CD4-positive, CD25-positive, alpha-beta regulatory T cell (primary cell): ENCODE measurements around the gene STUM. TPM values are rescaled to one million over a fixed set of nuclear protein-coding genes. Genes with fewer than 3 reads are reported as not detected.
A peak's percentile ranks its signal among the peaks of the same experiment; 100 is the strongest.

Experiments used
- ATAC-seq, 2 donors: fragments of 150-1000 bp; cut with Tn5 transposase; one replicate each; pipeline ENCODE4 v1.10.0; 2021; ENCODE audit warnings: low read depth in 2 of 2, moderate number of reproducible peaks in 2 of 2, moderate library complexity in 1 of 2
- DNase-seq, 3 donors: peaks; one replicate each; pipeline versions ENCODE4 v3.0.0 to v3.0.0-alpha.2; 2012 to 2022; ENCODE audit warnings: mixed read lengths in 1 of 3
- H3K27ac ChIP-seq: one replicate; pipeline ENCODE4 v1.7.0; 2013; ENCODE audit warnings: mild to moderate bottlenecking, low read length; ENCODE audit not compliant: insufficient read depth, poor library complexity, severe bottlenecking
- H3K27me3 ChIP-seq: one replicate; pipeline ENCODE4 v1.7.0; 2013; ENCODE audit warnings: low read length; ENCODE audit not compliant: control insufficient read depth, insufficient read depth
- H3K36me3 ChIP-seq: one replicate; pipeline ENCODE4 v1.7.0; 2013; ENCODE audit warnings: mild to moderate bottlenecking, low read length, moderate library complexity; ENCODE audit not compliant: control insufficient read depth, insufficient read depth
- H3K4me1 ChIP-seq: 2 replicates; pipeline ENCODE4 v1.7.0; 2013; ENCODE audit warnings: mild to moderate bottlenecking, low read length; ENCODE audit not compliant: insufficient read depth, control insufficient read depth, poor library complexity, severe bottlenecking
- H3K4me3 ChIP-seq: one replicate; pipeline ENCODE4 v1.7.0; 2013; ENCODE audit warnings: low read depth, mild to moderate bottlenecking, low read length, moderate library complexity
- H3K9me3 ChIP-seq, 2 experiments: 1 replicate in 1 of 2; 2 replicates in 1 of 2; pipeline ENCODE4 v1.7.0; 2013; ENCODE audit warnings: low read length in 2 of 2, mild to moderate bottlenecking in 1 of 2, moderate library complexity in 1 of 2; ENCODE audit not compliant: control insufficient read depth in 2 of 2
- H3K27ac Mint-ChIP-seq, 3 donors: one replicate each; pipeline ENCODE4 v1.8.0; 2020 to 2022; ENCODE audit warnings: mild to moderate bottlenecking in 3 of 3, mixed read lengths in 3 of 3, moderate library complexity in 2 of 3
- H3K27me3 Mint-ChIP-seq: one replicate; pipeline ENCODE4 v1.8.0; 2022; ENCODE audit warnings: mild to moderate bottlenecking, mixed read lengths
- H3K36me3 Mint-ChIP-seq: one replicate; pipeline ENCODE4 v1.8.0; 2020; ENCODE audit warnings: mixed read lengths
- H3K4me1 Mint-ChIP-seq, 4 donors: one replicate each; pipeline ENCODE4 v1.8.0; 2020 to 2022; ENCODE audit warnings: mixed read lengths in 4 of 4, mild to moderate bottlenecking in 1 of 4
- H3K4me3 Mint-ChIP-seq, 4 donors: one replicate each; pipeline ENCODE4 v1.8.0; 2020 to 2022; ENCODE audit warnings: mild to moderate bottlenecking in 4 of 4, mixed read lengths in 4 of 4, moderate library complexity in 3 of 4
- H3K9me3 Mint-ChIP-seq, 7 donors: one replicate each; pipeline ENCODE4 v1.8.0; 2020 to 2022; ENCODE audit warnings: mixed read lengths in 7 of 7, mild to moderate bottlenecking in 3 of 7, moderate library complexity in 2 of 7
- polyA plus RNA-seq, 4 donors: library from polyadenylated mRNA; unstranded; fragments of 300-500 nt; fragmentation: Illumina TruSeq; gene quantifications; one replicate each; pipeline ENCODE4 v1.2.3, GENCODE V29; 2021
- total RNA-seq: library from RNA; stranded (reverse); gene quantifications from one replicate; pipeline ENCODE4 v1.2.3, GENCODE V29; 2022

The STUM gene
- total and polyA plus RNA-seq, 5 donors from 2014 or later, result 0.03 to 0.09 (median 0.06) TPM; not detected in 2

DNA sequence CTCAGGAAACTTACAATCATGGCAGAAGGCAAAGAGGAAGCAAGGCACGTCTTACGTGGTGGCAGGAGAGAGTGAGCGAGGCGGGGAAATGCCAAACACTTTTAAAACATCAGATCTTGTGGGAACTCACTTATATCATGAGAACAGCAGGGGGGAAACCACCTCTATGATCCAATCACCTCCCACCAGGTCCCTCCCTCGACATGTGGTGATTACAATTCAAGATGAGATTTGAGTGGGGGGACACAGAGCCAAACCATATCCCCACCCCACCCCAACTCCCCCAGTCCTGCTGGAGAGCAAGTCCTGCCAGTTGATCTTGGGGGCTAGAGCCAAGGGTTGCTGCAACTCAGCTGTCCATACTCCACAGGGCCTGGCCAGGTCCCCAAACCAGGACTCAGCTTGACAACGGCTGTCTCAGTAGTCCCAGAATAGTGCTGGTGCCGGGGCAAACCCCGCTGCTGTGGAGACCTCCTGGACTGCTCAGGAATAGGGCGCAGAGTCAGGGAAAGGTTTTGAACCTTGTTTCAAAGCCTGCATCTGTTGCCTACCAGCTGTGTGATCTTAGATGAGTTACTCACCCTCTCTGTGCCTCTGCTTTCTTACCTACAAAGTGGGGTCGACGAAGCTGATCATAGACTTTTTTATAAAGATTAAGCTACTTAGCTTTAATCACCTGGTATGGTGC is 79.5 kb downstream of the STUM start:
- H3K27me3 ChIP-seq, result no peaks in the 10 kb centered on the region

DNA sequence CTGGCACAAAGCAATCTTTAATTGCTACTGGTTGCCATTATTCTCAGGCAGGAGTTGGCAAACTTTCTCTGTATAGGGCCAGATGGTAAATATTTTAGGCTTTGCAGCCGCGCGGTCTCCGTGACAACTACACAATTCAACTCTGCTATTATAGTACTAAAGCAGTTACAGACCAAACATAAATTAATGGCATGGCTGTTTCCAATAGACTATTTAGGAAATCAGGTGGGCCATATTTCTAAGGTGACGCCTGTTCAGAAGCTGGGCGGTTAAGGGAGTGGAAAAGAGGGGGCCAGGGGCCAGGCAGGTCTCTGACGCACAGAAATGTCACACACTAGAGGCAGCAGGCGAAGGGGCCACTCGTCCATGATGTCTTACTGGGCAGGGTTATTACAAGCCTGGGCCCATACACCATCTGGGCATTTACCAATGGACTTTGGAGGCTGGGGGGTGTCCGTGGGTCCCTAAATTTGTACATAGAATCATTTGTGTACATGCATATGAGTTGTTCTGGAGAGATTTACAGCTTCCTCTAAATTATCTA is 80.1 kb downstream of the STUM start:
- ATAC-seq, result no peak
- Mint-ChIP-seq H3K4me3 (peak overlapping the region in 1 of 4 donors; percentile 49), H3K36me3 (peaks cover 7% of the 10 kb centered on the region), H3K9me3 (peaks cover 0 to 2% (median 0%) of the 10 kb centered on the region in 7 donors), H3K27me3 (peaks cover 15% of the 10 kb centered on the region), H3K4me1 (peaks cover 15 to 50% (median 24%) of the 10 kb centered on the region in 4 donors), H3K27ac (peak overlapping the region in 1 of 3 donors; percentile 80)
- Histone ChIP-seq H3K36me3 (peaks cover 22% of the 10 kb centered on the region), H3K27ac (no peak overlapping the region), H3K4me3 (no peak overlapping the region), H3K9me3 (no peaks in the 10 kb centered on the region), H3K4me1 (peaks cover 26% of the 10 kb centered on the region), H3K27me3 (no peaks in the 10 kb centered on the region)
- DNase-seq, result no peak

More for the DNA sequence above, 79.5 kb downstream of the STUM start:
- Mint-ChIP-seq H3K4me3 (peak overlapping the region in 1 of 4 donors; percentile 49), H3K36me3 (peaks cover 7% of the 10 kb centered on the region), H3K27me3 (peaks cover 19% of the 10 kb centered on the region), H3K4me1 (peaks cover 15 to 44% (median 18%) of the 10 kb centered on the region in 4 donors), H3K27ac (peak overlapping the region in 1 of 3 donors; percentile 80), H3K9me3 (peaks cover 0 to 2% (median 0%) of the 10 kb centered on the region in 7 donors)
- Histone ChIP-seq H3K27ac (no peak overlapping the region), H3K4me3 (no peak overlapping the region), H3K4me1 (peaks cover 20% of the 10 kb centered on the region), H3K9me3 (no peaks in the 10 kb centered on the region), H3K36me3 (peaks cover 22% of the 10 kb centered on the region)
- DNase-seq (no peak), ATAC-seq (no peak)

DNA sequence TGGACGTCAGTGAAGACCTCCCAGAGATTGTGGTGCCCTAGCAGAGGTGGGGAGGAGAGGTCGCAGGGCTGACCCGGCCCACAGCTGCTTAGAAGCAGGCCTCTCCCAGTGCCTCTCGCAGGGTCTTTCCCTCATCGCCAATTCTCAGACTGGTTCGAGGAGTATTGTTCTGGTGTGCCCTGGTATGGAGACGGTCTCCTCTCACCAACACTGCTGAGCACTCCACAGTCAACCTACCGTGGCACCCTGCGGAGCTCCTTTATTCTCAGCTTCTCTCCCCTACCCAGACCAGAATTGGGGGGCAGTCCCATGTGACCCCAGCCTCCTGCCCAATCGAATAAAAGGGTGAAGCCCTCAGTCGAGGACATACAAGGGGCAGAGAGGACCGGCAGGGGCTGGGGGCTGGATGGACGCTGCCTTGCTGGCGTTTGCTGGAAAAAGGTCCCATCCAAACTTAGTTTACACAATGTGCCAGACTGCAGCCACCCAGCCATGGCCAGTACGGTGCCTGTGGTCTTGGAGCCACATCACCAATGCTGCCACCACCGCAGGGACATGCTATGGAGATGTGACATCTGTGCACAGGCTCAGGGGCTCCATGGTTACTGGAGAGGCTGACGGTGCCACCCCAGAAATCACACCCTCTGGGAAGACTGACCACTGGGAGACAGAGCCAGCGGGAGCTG is 80.8 kb downstream of the STUM start:
- H3K4me3 Mint-ChIP-seq, result no peak overlapping the region

DNA sequence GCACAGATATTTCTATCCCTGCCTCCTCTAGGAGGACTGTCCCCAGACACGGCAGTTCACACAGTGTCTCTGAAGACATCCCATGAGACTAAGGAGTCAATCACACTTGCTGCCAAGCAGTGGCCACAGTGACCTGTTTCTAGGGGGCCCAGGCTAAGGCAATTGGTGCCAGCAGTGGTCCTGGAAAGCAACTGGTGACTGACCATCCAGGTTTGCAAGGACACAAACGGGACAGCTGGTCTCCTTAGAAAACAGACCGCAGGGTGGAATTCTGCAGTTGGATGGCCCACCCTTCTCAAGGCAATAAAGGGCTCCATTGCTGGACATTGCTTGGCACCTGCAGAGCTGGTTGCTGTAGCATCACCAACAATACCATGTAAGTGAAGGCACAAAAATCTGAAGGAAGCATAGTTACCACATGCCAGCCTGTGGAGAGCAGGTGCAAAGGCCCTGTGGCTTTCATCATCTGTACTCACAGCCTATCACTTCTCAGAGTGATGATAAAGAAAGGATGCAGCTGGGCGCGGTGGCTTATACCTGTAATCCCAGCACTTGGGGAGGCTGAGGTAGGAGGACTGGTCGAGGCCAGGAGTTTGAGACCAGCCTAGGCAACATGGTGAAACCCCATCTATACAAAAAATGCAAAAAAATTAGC is 81.5 kb downstream of the STUM start:
- Mint-ChIP-seq H3K36me3 (peaks cover 13% of the 10 kb centered on the region), H3K27me3 (peaks cover 7% of the 10 kb centered on the region), H3K4me3 (no peak overlapping the region), H3K27ac (peak overlapping the region in 2 of 3 donors; percentile 51 to 58), H3K4me1 (peaks cover 20 to 63% (median 30%) of the 10 kb centered on the region in 4 donors), H3K9me3 (peaks cover 0 to 2% (median 0%) of the 10 kb centered on the region in 7 donors)
- DNase-seq, result no peak
- H3K27me3 ChIP-seq, result no peaks in the 10 kb centered on the region
- peaks cover 39% of the 10 kb centered on the region for H3K4me1 ChIP-seq
- H3K4me3 ChIP-seq, result no peak overlapping the region
- no peaks in the 10 kb centered on the region for H3K9me3 ChIP-seq
- no peak overlapping the region for H3K27ac ChIP-seq
- ATAC-seq, result no peak
- peaks cover 29% of the 10 kb centered on the region for H3K36me3 ChIP-seq

More for the DNA sequence above, 80.8 kb downstream of the STUM start:
- DNase-seq, result no peak
- Mint-ChIP-seq H3K27me3 (peaks cover 14% of the 10 kb centered on the region), H3K4me1 (peaks cover 17 to 56% (median 28%) of the 10 kb centered on the region in 4 donors), H3K27ac (peak overlapping the region in 1 of 3 donors; percentile 80), H3K9me3 (peaks cover 0 to 2% (median 0%) of the 10 kb centered on the region in 7 donors), H3K36me3 (peaks cover 9% of the 10 kb centered on the region)
- Histone ChIP-seq H3K4me3 (no peak overlapping the region), H3K4me1 (peaks cover 33% of the 10 kb centered on the region), H3K9me3 (no peaks in the 10 kb centered on the region), H3K27ac (no peak overlapping the region), H3K36me3 (peaks cover 25% of the 10 kb centered on the region), H3K27me3 (no peaks in the 10 kb centered on the region)
- ATAC-seq, result no peak

DNA sequence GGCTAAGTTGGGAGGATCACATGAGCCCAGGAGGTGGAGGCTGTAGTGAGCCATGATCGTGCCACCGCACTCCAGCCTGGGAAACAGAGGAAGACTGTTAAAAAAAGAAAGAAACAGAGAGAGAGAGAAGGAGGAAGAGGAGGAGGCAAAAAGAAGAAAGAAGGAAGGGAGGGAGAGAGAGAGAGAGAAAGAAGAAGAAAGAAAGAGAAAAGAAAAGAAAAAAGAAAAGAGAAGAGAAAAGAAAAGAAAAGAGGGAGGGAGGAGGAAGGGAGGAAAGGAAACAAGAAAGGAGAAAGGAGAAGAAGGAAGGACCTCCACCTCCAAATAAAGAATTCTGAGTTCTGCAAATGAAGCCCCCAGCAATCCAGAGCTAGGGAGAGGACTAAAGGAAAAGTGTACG is 82.0 kb downstream of the STUM start:
- peaks cover 20 to 69% (median 36%) of the 10 kb centered on the region in 4 donors for H3K4me1 Mint-ChIP-seq
- ATAC-seq (no peak), DNase-seq (no peak)
- H3K36me3 Mint-ChIP-seq, result peaks cover 17% of the 10 kb centered on the region
- peak overlapping the region; percentile 55 to 82 (median 58) for H3K27ac Mint-ChIP-seq
- no peak overlapping the region for H3K27ac ChIP-seq
- H3K9me3 Mint-ChIP-seq, result peaks cover 0 to 2% (median 0%) of the 10 kb centered on the region in 7 donors
- H3K36me3 ChIP-seq, result peaks cover 29% of the 10 kb centered on the region
- no peak overlapping the region for H3K4me3 ChIP-seq
- H3K27me3 Mint-ChIP-seq, result peaks cover 5% of the 10 kb centered on the region
- H3K27me3 ChIP-seq, result no peaks in the 10 kb centered on the region
- no peaks in the 10 kb centered on the region for H3K9me3 ChIP-seq
- H3K4me1 ChIP-seq, result peaks cover 45% of the 10 kb centered on the region
- H3K4me3 Mint-ChIP-seq, result no peak overlapping the region

DNA sequence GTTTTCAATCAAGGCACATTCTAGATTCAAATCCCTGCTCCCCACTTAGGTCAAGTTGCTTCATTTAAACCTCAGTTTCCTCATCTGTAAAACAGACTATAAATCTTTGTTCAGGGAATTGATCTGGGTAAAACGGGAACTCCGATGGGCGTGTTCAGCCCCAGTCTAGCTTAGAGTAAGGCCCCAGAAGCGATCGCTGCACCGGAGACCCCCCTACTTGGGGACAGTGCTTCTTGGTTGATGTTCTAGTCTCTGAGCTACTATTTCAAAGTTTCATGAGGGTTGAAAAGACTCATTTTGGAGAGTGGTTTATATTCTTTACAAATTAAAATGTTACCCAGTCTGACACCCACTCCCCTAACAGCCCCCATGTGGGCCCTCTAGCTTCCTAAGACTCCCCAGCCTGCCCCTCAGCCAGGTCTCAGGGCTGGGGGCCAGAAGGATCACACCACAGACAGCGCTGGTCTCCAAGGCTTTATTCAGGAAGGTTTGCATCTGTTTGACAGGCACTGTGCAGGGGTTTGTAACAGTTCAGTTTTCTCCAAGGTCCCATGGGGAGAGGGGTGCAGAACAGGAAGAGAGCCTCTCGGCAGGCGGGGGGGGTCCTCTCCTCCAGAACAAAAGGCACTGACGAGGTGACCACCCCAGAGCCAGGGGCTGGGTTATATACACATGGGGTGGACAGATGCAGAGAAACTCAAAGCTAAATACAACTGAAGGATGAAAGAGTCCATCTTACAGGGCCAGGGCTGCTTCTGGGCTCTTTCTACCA is 82.9 kb downstream of the STUM start:
- peak overlapping the region in 2 of 3 donors; percentile 55 to 89 for H3K27ac Mint-ChIP-seq
- Histone ChIP-seq H3K36me3 (peaks cover 29% of the 10 kb centered on the region), H3K9me3 (no peaks in the 10 kb centered on the region), H3K4me1 (peaks cover 49% of the 10 kb centered on the region), H3K27ac (no peak overlapping the region), H3K4me3 (no peak overlapping the region), H3K27me3 (no peaks in the 10 kb centered on the region)
- peaks cover 17% of the 10 kb centered on the region for H3K36me3 Mint-ChIP-seq
- peaks cover 5% of the 10 kb centered on the region for H3K27me3 Mint-ChIP-seq
- peaks cover 0 to 2% (median 0%) of the 10 kb centered on the region in 7 donors for H3K9me3 Mint-ChIP-seq
- no peak for DNase-seq
- peak overlapping the region in 1 of 4 donors; percentile 26 for H3K4me3 Mint-ChIP-seq
- H3K4me1 Mint-ChIP-seq, result peaks cover 16 to 70% (median 42%) of the 10 kb centered on the region in 4 donors
- ATAC-seq, result no peak
